A172 (cell line): Measurements from ENCODE around the gene PGLYRP1. TPM values are rescaled to one million over a fixed set of nuclear protein-coding genes. Genes with fewer than 3 reads are reported as not detected.

Experiments used
- total RNA-seq: library from RNA; depleted of rRNA; stranded (reverse); fragments of >200 nt; shearing (Covaris generic); gene quantifications from 2 replicates; pipeline ENCODE4 v1.2.3, GENCODE V29; 2014; rRNA removed

The PGLYRP1 gene
- total RNA-seq, 1 experiment from 2014 or later = not detected

Other genes starting within 250 kb of the PGLYRP1 start
- gene DMPK, start 240.6 kb downstream of the PGLYRP1 start, total RNA-seq = 25.1 and 30.5 TPM in 2 replicates
- 14.8 and 27.0 TPM in 2 replicates for gene DMWD, start 230.2 kb downstream of the PGLYRP1 start, total RNA-seq
- gene RSPH6A, start 207.7 kb downstream of the PGLYRP1 start, total RNA-seq = not detected in 2 replicates
- gene SYMPK, start 159.9 kb downstream of the PGLYRP1 start, total RNA-seq = 18.6 and 25.5 TPM in 2 replicates
- not detected in 2 replicates for gene FOXA3, start 158.7 kb downstream of the PGLYRP1 start, total RNA-seq
- 16.2 and 24.6 TPM in 2 replicates for gene IRF2BP1, start 136.9 kb downstream of the PGLYRP1 start, total RNA-seq
- gene MYPOP, start 120.4 kb downstream of the PGLYRP1 start, total RNA-seq = 0.48 and 1.1 TPM in 2 replicates
- gene NANOS2, start 108.3 kb downstream of the PGLYRP1 start, total RNA-seq = not detected in 2 replicates
- 0.17 and 0.53 TPM in 2 replicates for gene NOVA2, start 49.2 kb downstream of the PGLYRP1 start, total RNA-seq
- 2.4 and 3.1 TPM in 2 replicates for gene CCDC61, start 27.6 kb downstream of the PGLYRP1 start, total RNA-seq
- gene IGFL4, start 17.9 kb upstream of the PGLYRP1 start, total RNA-seq = not detected in 2 replicates
- 0.53 TPM in 1 of 2 replicates, not detected in the other for gene IGFL3, start 101.6 kb upstream of the PGLYRP1 start, total RNA-seq
- not detected in 2 replicates for gene IGFL2, start 125.2 kb upstream of the PGLYRP1 start, total RNA-seq
- 0.67 TPM in 1 of 2 replicates, not detected in the other for gene IGFL1, start 206.7 kb upstream of the PGLYRP1 start, total RNA-seq